ENCODE measurements around the gene ZCCHC3. TPM values are rescaled to one million over a fixed set of nuclear protein-coding genes. Genes with fewer than 3 reads are reported as not detected.
"Not testable (repeated sequence)": the region's sequence is repeated elsewhere in the genome, so short reads cannot be mapped to it uniquely, and the experiment has no call there.

Gene ZCCHC3
- polyA plus RNA-seq, result 10 to 100 TPM in 1 of 3 donors, 1 to 10 TPM in 2; 2.1 to 14.0 (median 6.1) TPM

GRCh38 chr20:297098-297924 lies at the start of gene ZCCHC3:
Gene ZCCHC3 (plus strand): TSS chr20:297570. CDS start chr20:297587, 17 bp downstream.
- peak; percentile 84 to 86 (median 85) for DNase-seq
- Mint-ChIP-seq H3K27ac (peak within 1 kb of the TSS; percentile 96 to 100 (median 98)), H3K9me3 (peaks cover 0 to 3% (median 0%) of the 10 kb centered on the region in 6 donors), H3K4me3 (peak within 1 kb of the TSS; percentile 99 to 100 (median 100)), H3K4me1 (peaks cover 42 to 45% of the 10 kb centered on the region in 2 donors), H3K27me3 (ENCODE audit: low read depth in 3 of 3) (peaks cover 15 to 23% (median 22%) of the 10 kb centered on the region in 3 donors), H3K36me3 (peaks cover 0 to 6% (median 2%) of the 10 kb centered on the region in 3 donors)

GRCh38 chr20:251354-251753 lies 46.0 kb upstream of the ZCCHC3 start:
- no peak overlapping the region for H3K4me3 Mint-ChIP-seq
- no peaks in the 10 kb centered on the region for H3K9me3 Mint-ChIP-seq
- H3K36me3 Mint-ChIP-seq, result no peaks in the 10 kb centered on the region
- no peak for DNase-seq
- peaks cover 9 to 15% of the 10 kb centered on the region in 2 donors for H3K4me1 Mint-ChIP-seq
- peaks cover 0 to 4% (median 0%) of the 10 kb centered on the region in 3 donors for H3K27me3 Mint-ChIP-seq (ENCODE audit: low read depth in 3 of 3)
- no peak overlapping the region for H3K27ac Mint-ChIP-seq

GRCh38 chr20:252801-253200 lies 44.6 kb upstream of the ZCCHC3 start:
- Mint-ChIP-seq H3K4me1 (peaks cover 9 to 15% of the 10 kb centered on the region in 2 donors), H3K36me3 (no peaks in the 10 kb centered on the region), H3K27me3 (ENCODE audit: low read depth in 3 of 3) (peaks cover 0 to 2% (median 1%) of the 10 kb centered on the region in 3 donors), H3K4me3 (no peak overlapping the region), H3K27ac (no peak overlapping the region), H3K9me3 (no peaks in the 10 kb centered on the region)
- no peak for DNase-seq

- H3K27ac Mint-ChIP-seq; H3K9me3 Mint-ChIP-seq; H3K4me3 Mint-ChIP-seq; H3K27me3 Mint-ChIP-seq (ENCODE audit: low read depth in 3 of 3); DNase-seq; H3K36me3 Mint-ChIP-seq: not testable (repeated sequence)
- H3K4me1 Mint-ChIP-seq, result peaks cover 9 to 15% of the 10 kb centered on the region in 2 donors
These were observed 43.9 kb upstream of the ZCCHC3 start for GRCh38 chr20:253447-253846.

GRCh38 chr20:257419-257818 lies 40.0 kb upstream of the ZCCHC3 start, which contains the start of gene DEFB132:
Gene DEFB132 (plus strand): TSS chr20:257724. CDS start chr20:257779, 55 bp downstream.
- Mint-ChIP-seq H3K36me3 (no peaks in the 10 kb centered on the region), H3K9me3 (no peaks in the 10 kb centered on the region), H3K4me1 (no peaks in the 10 kb centered on the region), H3K27me3 (ENCODE audit: low read depth in 3 of 3) (peaks cover 1 to 4% (median 2%) of the 10 kb centered on the region in 3 donors), H3K4me3 (no peak within 1 kb of the TSS), H3K27ac (no peak within 1 kb of the TSS)
- no peak for DNase-seq

- Mint-ChIP-seq H3K27ac (no peak overlapping the region), H3K4me1 (no peaks in the 10 kb centered on the region), H3K36me3 (no peaks in the 10 kb centered on the region), H3K27me3 (ENCODE audit: low read depth in 3 of 3) (peaks cover 1 to 4% (median 2%) of the 10 kb centered on the region in 3 donors), H3K9me3 (no peaks in the 10 kb centered on the region), H3K4me3 (no peak overlapping the region)
- no peak for DNase-seq
These were observed 39.0 kb upstream of the ZCCHC3 start for GRCh38 chr20:258269-258858.

- H3K27me3 Mint-ChIP-seq (ENCODE audit: low read depth in 3 of 3), result peaks cover 1 to 4% (median 2%) of the 10 kb centered on the region in 3 donors
- no peaks in the 10 kb centered on the region for H3K4me1 Mint-ChIP-seq
- H3K27ac Mint-ChIP-seq, result no peak overlapping the region
- no peak overlapping the region for H3K4me3 Mint-ChIP-seq
- no peak for DNase-seq
- H3K9me3 Mint-ChIP-seq, result no peaks in the 10 kb centered on the region
- H3K36me3 Mint-ChIP-seq, result no peaks in the 10 kb centered on the region
These were observed 38.4 kb upstream of the ZCCHC3 start for GRCh38 chr20:258963-259362.

- no peak overlapping the region for H3K27ac Mint-ChIP-seq
These were observed 37.4 kb upstream of the ZCCHC3 start for GRCh38 chr20:259981-260380.

GRCh38 chr20:263701-264100 lies 33.7 kb upstream of the ZCCHC3 start:
- DNase-seq, result no peak

More at GRCh38 chr20:259981-260380, 37.4 kb upstream of the ZCCHC3 start:
- DNase-seq, result no peak
- H3K36me3 Mint-ChIP-seq, result no peaks in the 10 kb centered on the region
- H3K4me3 Mint-ChIP-seq, result no peak overlapping the region
- H3K27me3 Mint-ChIP-seq (ENCODE audit: low read depth in 3 of 3), result peaks cover 1 to 5% (median 4%) of the 10 kb centered on the region in 3 donors
- H3K9me3 Mint-ChIP-seq, result no peaks in the 10 kb centered on the region
- H3K4me1 Mint-ChIP-seq, result no peaks in the 10 kb centered on the region

GRCh38 chr20:266596-267562 lies 30.5 kb upstream of the ZCCHC3 start:
- Mint-ChIP-seq H3K4me1 (peaks cover 3 to 11% of the 10 kb centered on the region in 2 donors), H3K36me3 (no peaks in the 10 kb centered on the region), H3K27ac (no peak overlapping the region), H3K9me3 (no peaks in the 10 kb centered on the region), H3K27me3 (ENCODE audit: low read depth in 3 of 3) (peaks cover 0 to 5% (median 3%) of the 10 kb centered on the region in 3 donors), H3K4me3 (peak overlapping the region; percentile 61 to 84 (median 81))
- DNase-seq, result peak; percentile 82 to 84 (median 83)

More at GRCh38 chr20:263701-264100, 33.7 kb upstream of the ZCCHC3 start:
- no peaks in the 10 kb centered on the region for H3K36me3 Mint-ChIP-seq
- no peaks in the 10 kb centered on the region for H3K9me3 Mint-ChIP-seq
- H3K4me1 Mint-ChIP-seq, result peaks cover 3 to 11% of the 10 kb centered on the region in 2 donors
- H3K27ac Mint-ChIP-seq, result no peak overlapping the region
- peaks cover 3 to 7% (median 4%) of the 10 kb centered on the region in 3 donors for H3K27me3 Mint-ChIP-seq (ENCODE audit: low read depth in 3 of 3)
- H3K4me3 Mint-ChIP-seq, result no peak overlapping the region

- Mint-ChIP-seq H3K27me3 (ENCODE audit: low read depth in 3 of 3) (peaks cover 2 to 4% (median 2%) of the 10 kb centered on the region in 3 donors), H3K27ac (no peak overlapping the region), H3K4me1 (peaks cover 3 to 11% of the 10 kb centered on the region in 2 donors), H3K9me3 (no peaks in the 10 kb centered on the region), H3K36me3 (peaks cover 0 to 3% (median 0%) of the 10 kb centered on the region in 3 donors), H3K4me3 (no peak overlapping the region)
- DNase-seq, result no peak
These were observed 26.9 kb upstream of the ZCCHC3 start for GRCh38 chr20:270517-270916.

GRCh38 chr20:271069-271468 lies 26.3 kb upstream of the ZCCHC3 start:
- Mint-ChIP-seq H3K4me3 (no peak overlapping the region), H3K4me1 (peaks cover 3 to 11% of the 10 kb centered on the region in 2 donors), H3K27ac (no peak overlapping the region), H3K27me3 (ENCODE audit: low read depth in 3 of 3) (peaks cover 0 to 4% (median 2%) of the 10 kb centered on the region in 3 donors), H3K36me3 (peaks cover 0 to 4% (median 3%) of the 10 kb centered on the region in 3 donors), H3K9me3 (no peaks in the 10 kb centered on the region)
- DNase-seq, result no peak

- H3K27me3 Mint-ChIP-seq (ENCODE audit: low read depth in 3 of 3), result peaks cover 0 to 2% (median 1%) of the 10 kb centered on the region in 3 donors
- H3K36me3 Mint-ChIP-seq, result peaks cover 0 to 8% (median 5%) of the 10 kb centered on the region in 3 donors
- no peak overlapping the region for H3K27ac Mint-ChIP-seq
- H3K4me3 Mint-ChIP-seq, result no peak overlapping the region
- DNase-seq, result no peak
- no peaks in the 10 kb centered on the region for H3K9me3 Mint-ChIP-seq
- H3K4me1 Mint-ChIP-seq, result peaks cover 2 to 7% of the 10 kb centered on the region in 2 donors
These were observed 25.8 kb upstream of the ZCCHC3 start for GRCh38 chr20:271528-271927.
